Measurements from ENCODE around the gene MOGAT3.

Gene MOGAT3

GRCh38 chr7:101200862-101201599 is at the start of gene MOGAT3:
Gene MOGAT3 (minus strand): TSS chr7:101201036. CDS start chr7:101200854, 182 bp downstream.
- no peak for DNase-seq

- no peak for DNase-seq
These were observed 49.5 kb upstream of the MOGAT3 start for GRCh38 chr7:101250324-101250723.

GRCh38 chr7:101248276-101248675 is 47.4 kb upstream of the MOGAT3 start:
- peak in 1 of 2 experiments; percentile 9 for DNase-seq

- DNase-seq = no peak
These were observed 44.4 kb upstream of the MOGAT3 start for GRCh38 chr7:101245147-101245668.

- peak; percentile 92 to 93 for DNase-seq
These were observed 43.7 kb upstream of the MOGAT3 start, which contains the start of gene FIS1 for GRCh38 chr7:101244375-101245146. Gene FIS1 (minus strand): TSS chr7:101245081. CDS start chr7:101245004, 77 bp downstream.

- peak; percentile 28 to 47 for DNase-seq
These were observed 43.0 kb upstream of the MOGAT3 start for GRCh38 chr7:101243646-101244374.

GRCh38 chr7:101241443-101242349 is 40.9 kb upstream of the MOGAT3 start:
- no peak for DNase-seq

- DNase-seq = no peak
These were observed 40.2 kb upstream of the MOGAT3 start for GRCh38 chr7:101241015-101241363.

GRCh38 chr7:101240226-101241014 is 39.6 kb upstream of the MOGAT3 start:
- DNase-seq = no peak

- no peak for DNase-seq
These were observed 39.0 kb upstream of the MOGAT3 start for GRCh38 chr7:101239951-101240220.

GRCh38 chr7:101239191-101239950 is 38.5 kb upstream of the MOGAT3 start:
- no peak for DNase-seq

GRCh38 chr7:101238226-101239182 is 37.7 kb upstream of the MOGAT3 start:
- no peak for DNase-seq

- DNase-seq = peak in 1 of 2 experiments; percentile 5
These were observed 36.6 kb upstream of the MOGAT3 start, which contains the start of gene CLDN15 for GRCh38 chr7:101237206-101238067. Gene CLDN15 (minus strand): TSS chr7:101237802. CDS start chr7:101237581, 221 bp downstream.

GRCh38 chr7:101236292-101236835 is 35.5 kb upstream of the MOGAT3 start:
- DNase-seq = no peak

- no peak for DNase-seq
These were observed 34.7 kb upstream of the MOGAT3 start for GRCh38 chr7:101235522-101235921.

- DNase-seq = peak in 1 of 2 experiments; percentile 25
These were observed 34.2 kb upstream of the MOGAT3 start for GRCh38 chr7:101235050-101235449.

GRCh38 chr7:101234636-101235035 is 33.8 kb upstream of the MOGAT3 start:
- no peak for DNase-seq

Data from Kasumi-1 (cell line).